Posterior cingulate gyrus (tissue), 11 donors: ENCODE results near the gene KIAA0319L.
"Not testable (repeated sequence)": the region's sequence is repeated elsewhere in the genome, so short reads cannot be mapped to it uniquely, and the experiment has no call there.

ENCODE experiments used
- DNase-seq, 10 donors: peaks; one replicate each; pipeline versions ENCODE4 v3.0.0 to v3.0.0-alpha.2; 2020 to 2021; ENCODE audit warnings: mixed read lengths in 3 of 10
- intact Hi-C: fragments of 100-400 bp; cut with DNase I; formaldehyde crosslinking; loops from one replicate; pipeline ENCODE4 v1.15.1; 2023

Gene KIAA0319L

GRCh38 chr1:35557118-35557610 is at the start of gene KIAA0319L:
Gene KIAA0319L (minus strand): TSS chr1:35557403. CDS start chr1:35554491, 2,912 bp downstream.
- intact Hi-C loops: loop anchor here (5.0 kb wide), 1 partner anchor 85 kb away; the partner anchor contains the start of gene PSMB2
- peak; percentile 90 to 98 (median 92) for DNase-seq

GRCh38 chr1:35605867-35606182 is 48.6 kb upstream of the KIAA0319L start:
- DNase-seq: no peak
- intact Hi-C loops: no loop called here

- DNase-seq: no peak
- intact Hi-C loops: no loop called here
Observed at GRCh38 chr1:35605071-35605866, 48.1 kb upstream of the KIAA0319L start.

GRCh38 chr1:35603941-35604340 is 46.7 kb upstream of the KIAA0319L start:
- intact Hi-C loops: no loop called here
- DNase-seq: no peak

- intact Hi-C loops: no loop called here
Observed at GRCh38 chr1:35603468-35603867, 46.3 kb upstream of the KIAA0319L start.

GRCh38 chr1:35600593-35600992 is 43.4 kb upstream of the KIAA0319L start:
- intact Hi-C loops: no loop called here
- DNase-seq: no peak

More at GRCh38 chr1:35603468-35603867, 46.3 kb upstream of the KIAA0319L start:
- peak in 1 of 10 donors; percentile 36 for DNase-seq

GRCh38 chr1:35599411-35599810 is 42.2 kb upstream of the KIAA0319L start:
- intact Hi-C loops: no loop called here
- DNase-seq: no peak

GRCh38 chr1:35598895-35599294 is 41.7 kb upstream of the KIAA0319L start:
- intact Hi-C loops: no loop called here
- DNase-seq: no peak

- no peak for DNase-seq
- intact Hi-C loops: no loop called here
Observed at GRCh38 chr1:35597870-35598269, 40.7 kb upstream of the KIAA0319L start.

- DNase-seq: no peak
- intact Hi-C loops: no loop called here
Observed at GRCh38 chr1:35595684-35596083, 38.5 kb upstream of the KIAA0319L start.

GRCh38 chr1:35594005-35594760 is 37.0 kb upstream of the KIAA0319L start:
- intact Hi-C loops: no loop called here
- no peak for DNase-seq

- intact Hi-C loops: no loop called here
- DNase-seq: no peak
Observed at GRCh38 chr1:35592991-35593769, 36.0 kb upstream of the KIAA0319L start.

- intact Hi-C loops: no loop called here
- no peak for DNase-seq
Observed at GRCh38 chr1:35591211-35591610, 34.0 kb upstream of the KIAA0319L start.

- intact Hi-C loops: no loop called here
Observed at GRCh38 chr1:35590476-35591040, 33.4 kb upstream of the KIAA0319L start.

GRCh38 chr1:35589516-35590427 is 32.6 kb upstream of the KIAA0319L start:
- DNase-seq: peak in 2 of 10 donors; percentile 65 to 72
- intact Hi-C loops: no loop called here

More at GRCh38 chr1:35590476-35591040, 33.4 kb upstream of the KIAA0319L start:
- DNase-seq: peak in 1 of 10 donors; percentile 59

GRCh38 chr1:35588197-35588910 is 31.2 kb upstream of the KIAA0319L start:
- intact Hi-C loops: no loop called here
- peak in 2 of 10 donors; percentile 55 to 64 for DNase-seq

- DNase-seq: no peak
- intact Hi-C loops: no loop called here
Observed at GRCh38 chr1:35587736-35588135, 30.5 kb upstream of the KIAA0319L start.

GRCh38 chr1:35586808-35587207 is 29.6 kb upstream of the KIAA0319L start:
- DNase-seq: peak in 1 of 10 donors; percentile 19
- intact Hi-C loops: no loop called here

GRCh38 chr1:35585805-35586204 is 28.6 kb upstream of the KIAA0319L start:
- intact Hi-C loops: not testable (repeated sequence)
- peak in 1 of 10 donors; percentile 22 for DNase-seq
